ENCODE measurements around the gene F2RL3.

F2RL3 gene

DNA sequence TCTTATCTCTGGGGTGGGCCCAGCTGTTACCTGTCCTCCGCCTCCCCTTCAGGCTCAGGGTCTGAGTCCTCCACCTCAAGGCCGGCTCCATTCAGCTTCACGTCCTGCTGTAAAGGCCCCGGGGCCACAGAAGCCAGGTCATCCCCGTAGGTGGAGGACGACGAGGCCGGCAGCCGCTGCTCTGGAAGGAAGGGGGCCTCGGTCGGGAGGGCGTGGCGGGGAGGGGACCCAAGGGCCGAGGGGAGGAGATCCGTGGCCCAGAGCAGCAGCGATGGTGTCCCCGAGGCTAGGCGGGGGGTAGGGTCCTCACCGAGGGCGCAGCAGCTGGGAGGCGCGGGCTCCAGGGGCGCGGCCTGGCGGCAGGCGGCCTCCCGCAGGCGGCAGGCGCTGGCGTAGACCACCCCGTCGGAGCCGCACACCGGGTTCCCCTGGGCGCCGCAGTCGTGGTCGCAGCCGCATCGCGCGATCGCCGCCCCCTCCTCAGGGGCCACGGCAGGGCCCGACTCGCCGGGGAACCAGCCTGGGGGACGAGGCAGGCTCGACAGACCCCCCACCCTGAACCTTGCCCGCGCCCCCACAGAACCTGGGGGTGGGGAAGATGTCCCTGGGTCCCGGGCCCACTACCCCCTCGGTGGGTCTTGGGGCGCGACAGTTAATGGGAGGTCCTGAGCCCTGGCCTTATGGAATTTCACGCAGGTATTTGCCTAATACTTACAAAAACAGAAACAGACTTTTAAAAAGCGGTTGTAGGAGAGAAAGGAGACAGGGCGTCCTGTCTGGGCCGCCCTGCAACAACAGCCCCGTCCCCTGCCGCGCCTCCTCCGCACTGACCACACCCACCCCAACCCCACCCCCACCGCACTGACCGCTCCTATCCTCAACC lies 7.6 kb downstream of the F2RL3 start:
- no peak for DNase-seq

DNA sequence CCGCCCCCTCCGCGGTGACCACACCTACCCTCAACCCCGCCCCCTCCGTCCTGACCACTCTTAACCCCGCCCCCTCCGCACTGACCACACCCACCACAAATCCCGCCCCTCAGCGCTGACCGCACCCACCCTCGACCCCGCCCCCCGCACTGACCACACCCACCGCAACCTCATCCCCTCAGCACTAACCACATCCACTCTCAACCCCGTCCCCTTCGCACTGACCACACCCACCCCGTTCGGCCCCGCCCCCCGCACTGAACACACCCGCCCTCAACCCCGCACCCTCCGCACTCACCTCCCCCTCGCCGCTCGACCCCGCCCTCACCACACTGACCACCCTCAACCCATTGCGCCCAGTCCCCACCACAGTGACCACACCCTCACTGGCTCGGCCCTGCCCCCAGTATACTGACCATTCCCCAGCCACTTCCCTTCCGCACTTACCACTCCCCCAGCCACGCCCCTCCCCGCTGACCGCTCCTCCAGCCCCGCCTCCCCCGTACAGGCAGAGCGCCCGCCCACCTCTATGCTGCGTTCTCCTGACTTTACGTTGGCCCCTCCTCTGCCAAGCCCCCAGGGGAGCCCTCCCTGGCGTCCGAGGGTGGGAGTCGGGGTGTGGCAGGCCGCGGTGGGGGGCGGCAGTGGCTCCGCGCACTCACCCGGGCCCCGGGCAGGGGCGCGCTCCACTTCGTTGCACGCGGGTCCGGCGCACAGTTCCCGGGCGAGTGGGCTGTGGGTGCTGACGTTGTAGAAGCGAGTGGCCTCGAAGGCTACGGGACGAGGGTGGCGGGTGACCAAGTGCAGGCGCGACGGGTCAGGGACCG lies 8.4 kb downstream of the F2RL3 start:
- peak; percentile 75 for DNase-seq

- DNase-seq: no peak
These were observed 9.0 kb downstream of the F2RL3 start for GRCh38 chr19:16897856-16898161.

GRCh38 chr19:16898361-16899015 lies 9.7 kb downstream of the F2RL3 start:
- no peak for DNase-seq

DNA sequence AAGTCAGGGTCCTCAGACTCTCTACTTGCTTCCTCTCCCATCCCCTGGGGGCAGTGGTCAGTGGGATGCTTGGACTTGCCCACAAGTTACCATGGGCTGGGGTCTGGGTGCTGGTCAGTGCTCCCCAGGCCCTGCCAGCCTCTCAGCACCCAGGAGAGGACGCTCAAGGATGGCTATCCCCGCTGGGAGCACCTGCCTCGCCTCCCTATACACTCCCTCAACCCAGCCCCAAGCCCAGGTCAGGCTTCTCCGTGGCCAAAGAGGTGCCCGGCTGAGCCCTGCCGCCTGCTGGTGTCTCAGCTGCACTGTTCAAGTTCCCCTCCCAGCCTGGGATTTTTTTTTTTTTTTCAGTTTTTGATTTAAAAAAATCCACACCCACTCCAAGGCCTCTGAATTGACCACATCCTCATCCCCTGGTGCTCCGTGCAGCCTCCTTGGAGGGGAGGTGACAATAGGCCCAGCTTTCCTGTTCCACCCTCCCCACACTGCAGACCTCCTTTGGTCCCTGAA lies 10.8 kb downstream of the F2RL3 start:
- DNase-seq: peak; percentile 33

- no peak for DNase-seq
These were observed 12.8 kb downstream of the F2RL3 start for GRCh38 chr19:16901491-16902175.

GRCh38 chr19:16902545-16902944 lies 13.7 kb downstream of the F2RL3 start:
- no peak for DNase-seq

GRCh38 chr19:16903347-16903746 lies 14.5 kb downstream of the F2RL3 start:
- DNase-seq: no peak

DNA sequence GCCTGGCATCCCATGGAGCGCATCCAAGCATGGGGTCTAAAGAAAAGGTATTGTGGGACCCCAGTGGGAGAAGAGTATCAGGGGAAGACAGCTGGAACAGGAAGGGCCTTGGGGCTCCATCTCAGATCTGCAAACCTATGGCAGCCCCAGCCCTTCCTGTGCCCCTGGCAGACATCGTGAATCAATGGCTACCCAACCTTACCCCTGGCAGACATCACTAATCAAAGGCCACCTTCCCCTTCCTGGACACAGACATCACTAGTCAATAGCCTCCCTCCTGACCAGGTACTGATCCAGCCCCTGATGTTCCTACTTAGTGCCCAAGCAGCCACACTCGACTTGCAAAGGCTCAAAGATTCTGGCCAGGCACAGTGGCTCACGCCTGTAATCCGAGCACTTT lies 15.8 kb downstream of the F2RL3 start:
- DNase-seq: no peak

DNA sequence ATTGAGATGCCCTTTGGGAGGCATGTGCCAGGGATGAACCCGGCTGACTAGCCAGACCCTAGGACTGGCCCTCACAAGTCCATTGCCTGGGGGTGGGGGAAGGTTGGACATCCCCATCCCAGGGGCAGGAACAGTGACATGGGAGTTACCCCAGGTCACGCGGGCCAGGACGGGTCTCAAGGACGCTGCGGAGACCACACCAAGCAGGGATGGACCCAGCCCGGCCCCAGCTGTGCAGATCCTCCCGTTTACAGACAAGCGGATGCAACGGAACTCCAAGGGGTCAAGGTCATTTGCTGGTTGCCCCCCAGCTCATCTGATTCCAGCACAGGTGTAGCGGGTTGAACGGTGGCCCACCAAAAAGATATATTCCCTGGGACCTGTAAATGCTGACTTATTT lies 20.0 kb downstream of the F2RL3 start:
- no peak for DNase-seq

GRCh38 chr19:16911046-16911445 lies 22.2 kb downstream of the F2RL3 start:
- DNase-seq: no peak

GRCh38 chr19:16912780-16913179 lies 24.0 kb downstream of the F2RL3 start:
- DNase-seq: no peak

DNA sequence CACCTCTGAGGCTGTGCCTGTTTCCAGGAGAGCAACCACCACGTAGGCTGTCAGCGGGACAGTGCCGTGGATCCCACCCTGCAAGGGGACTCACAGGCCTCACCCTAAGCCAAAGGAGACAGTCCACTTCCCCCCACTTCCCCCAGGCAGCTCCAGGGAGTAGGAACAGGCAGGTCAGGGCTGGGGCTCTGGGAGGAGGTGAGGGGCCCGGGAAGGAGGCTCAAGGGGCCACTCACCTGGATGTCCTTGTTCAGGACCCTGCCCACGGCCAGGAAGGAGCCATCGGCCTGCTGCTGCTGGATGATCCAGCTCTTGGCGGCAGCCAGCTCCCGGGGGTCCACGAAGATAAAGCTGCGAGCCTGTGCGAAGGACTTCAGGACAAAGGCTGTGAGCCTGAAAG lies 25.6 kb downstream of the F2RL3 start:
- DNase-seq: no peak

- DNase-seq: no peak
These were observed 26.3 kb downstream of the F2RL3 start for GRCh38 chr19:16915135-16915534.

GRCh38 chr19:16915734-16916133 lies 26.9 kb downstream of the F2RL3 start:
- DNase-seq: no peak

GRCh38 chr19:16917401-16917800 lies 28.6 kb downstream of the F2RL3 start:
- no peak for DNase-seq

DNA sequence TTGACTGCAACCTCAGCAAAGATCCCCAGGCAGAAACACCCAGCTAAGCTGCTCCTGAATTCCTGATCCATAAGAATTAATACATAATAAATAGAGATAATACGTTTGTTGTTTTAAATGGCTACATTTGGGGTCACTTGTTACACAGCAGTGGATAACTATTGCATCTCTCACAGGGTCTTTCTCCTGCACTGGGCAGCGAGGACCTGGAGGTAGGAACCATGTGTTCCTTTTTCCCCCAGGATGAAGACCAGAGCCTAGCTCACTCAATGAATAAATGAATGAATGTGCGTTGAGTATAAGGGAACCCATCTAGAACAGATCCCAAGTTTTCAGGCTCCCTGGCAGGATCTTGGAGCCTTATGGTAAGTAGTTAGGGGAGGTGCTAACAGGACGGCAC lies 30.7 kb downstream of the F2RL3 start:
- DNase-seq: no peak

DNA sequence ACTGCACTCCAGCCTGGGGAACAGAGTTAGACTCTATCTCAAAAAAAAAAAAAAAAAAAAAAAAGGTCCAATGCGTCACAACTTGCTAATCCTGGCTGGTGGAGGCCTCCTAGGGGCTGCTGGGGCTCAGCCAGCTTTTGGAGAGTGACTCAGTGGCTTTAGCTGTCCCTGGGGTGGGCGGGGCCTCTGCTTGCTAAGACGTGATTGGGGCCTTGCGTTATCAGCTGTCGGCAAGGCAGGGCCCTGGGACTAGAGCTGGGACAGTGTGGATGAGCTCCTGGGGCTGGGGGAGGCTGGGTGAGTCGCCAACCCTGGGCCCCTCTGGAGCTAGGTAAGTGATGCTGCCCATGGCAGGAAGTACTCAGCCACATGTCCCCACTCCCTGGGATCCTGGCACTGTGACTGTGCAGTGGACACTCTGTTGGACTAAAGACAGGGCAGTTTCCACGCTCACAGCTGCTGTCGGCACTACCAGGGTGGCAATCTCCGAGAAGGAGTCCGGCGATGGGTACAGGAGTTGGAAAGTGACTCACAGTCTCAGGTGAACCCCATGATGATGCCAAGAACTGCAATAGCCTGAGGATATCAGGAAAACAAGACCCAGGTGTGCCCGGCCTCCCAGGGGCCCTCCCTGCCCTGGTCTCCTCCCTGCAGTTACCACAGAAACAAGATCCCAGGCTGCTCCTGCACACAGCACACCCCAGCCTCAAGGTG lies 32.2 kb downstream of the F2RL3 start:
- no peak for DNase-seq

DNA sequence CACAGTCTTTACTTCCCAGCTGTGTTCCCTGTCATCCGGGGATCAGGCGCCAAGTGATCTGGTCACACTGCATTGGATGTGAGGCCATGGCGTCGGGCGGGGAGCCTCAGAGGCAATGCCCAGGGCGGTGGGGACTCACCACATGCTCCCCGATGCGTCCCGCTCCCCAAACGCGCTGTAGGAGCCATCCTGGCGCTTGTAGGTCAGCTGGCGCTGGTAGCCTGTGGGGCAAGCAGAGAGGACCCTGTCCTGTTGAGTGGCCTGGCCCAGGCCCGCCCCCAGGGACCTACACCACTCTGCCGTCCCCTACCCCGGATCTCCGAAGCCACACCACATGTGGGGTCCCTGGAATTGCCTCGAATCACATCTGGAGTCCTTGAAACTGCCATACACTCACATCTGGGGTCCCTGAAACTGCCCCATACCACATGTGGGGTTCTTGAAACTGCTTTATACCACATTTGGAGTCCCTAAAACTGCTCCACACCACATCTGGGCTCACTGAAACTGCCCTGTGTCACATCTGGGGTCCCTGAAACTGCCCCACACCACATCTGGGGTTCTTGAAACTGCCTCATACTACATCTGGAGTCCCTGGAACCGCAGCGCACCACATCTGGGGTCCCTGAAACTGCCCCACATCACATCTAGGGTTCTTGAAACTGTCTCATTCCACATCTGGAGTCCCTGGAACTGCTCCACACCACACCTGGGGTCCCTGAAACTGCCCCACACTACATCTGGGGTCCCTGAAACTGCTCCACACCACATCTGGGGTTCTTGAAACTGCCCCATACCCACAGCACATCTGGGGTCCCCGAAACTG lies 33.2 kb downstream of the F2RL3 start:
- DNase-seq: no peak

DNA sequence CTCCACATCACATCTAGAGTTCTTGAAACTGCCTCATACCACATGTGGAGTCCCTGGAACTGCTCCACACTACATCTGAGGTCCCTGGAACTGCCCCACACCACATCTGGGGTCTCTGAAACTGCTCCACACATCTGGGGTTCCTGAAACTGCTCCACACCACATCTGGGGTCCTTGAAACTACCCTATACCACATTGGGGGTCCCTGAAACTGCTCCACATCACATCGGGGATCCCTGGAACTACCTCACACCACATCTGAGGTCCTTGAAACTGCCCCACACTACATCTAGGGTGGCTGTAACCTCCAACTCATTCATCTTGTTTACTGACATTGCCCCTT lies 33.8 kb downstream of the F2RL3 start:
- no peak for DNase-seq

- DNase-seq: no peak
These were observed 34.1 kb downstream of the F2RL3 start for GRCh38 chr19:16922949-16923348.
